ENCODE data around the gene B4GALT2. TPM values are rescaled to one million over a fixed set of nuclear protein-coding genes. Genes with fewer than 3 reads are reported as not detected.

B4GALT2 gene
- polyA plus RNA-seq, 6 donors from 2014 or later: 0.16 to 1.6 (median 0.37) TPM; not detected in 1

GRCh38 chr1:43937179-43937865 is 41.7 kb upstream of the B4GALT2 start:
- H3K27ac Mint-ChIP-seq: no peak overlapping the region
- no peaks in the 10 kb centered on the region for H3K9me3 Mint-ChIP-seq
- ATAC-seq (ENCODE audit: low read depth in 2 of 2) (no peak), DNase-seq (no peak)
- peak overlapping the region in 4 of 8 donors; percentile 24 to 82 (median 76) for H3K4me3 Mint-ChIP-seq
- H3K36me3 Mint-ChIP-seq: peaks cover 0 to 4% of the 10 kb centered on the region in 2 donors
- peaks cover 22 to 33% (median 22%) of the 10 kb centered on the region in 3 donors for H3K4me1 Mint-ChIP-seq
- peaks cover 12 to 40% (median 32%) of the 10 kb centered on the region in 3 donors for H3K27me3 Mint-ChIP-seq

GRCh38 chr1:43938383-43938782 is 40.6 kb upstream of the B4GALT2 start:
- Mint-ChIP-seq H3K4me3 (peak overlapping the region in 2 of 8 donors; percentile 1 to 53), H3K27me3 (peaks cover 6 to 29% (median 22%) of the 10 kb centered on the region in 3 donors), H3K4me1 (peaks cover 16 to 25% (median 24%) of the 10 kb centered on the region in 3 donors), H3K9me3 (no peaks in the 10 kb centered on the region), H3K36me3 (no peaks in the 10 kb centered on the region), H3K27ac (peak overlapping the region in 2 of 6 donors; percentile 38 to 67)
- DNase-seq (no peak), ATAC-seq (ENCODE audit: low read depth in 2 of 2) (no peak)

GRCh38 chr1:43938892-43939587 is 40.0 kb upstream of the B4GALT2 start:
- Mint-ChIP-seq H3K9me3 (no peaks in the 10 kb centered on the region), H3K36me3 (no peaks in the 10 kb centered on the region), H3K27ac (peak overlapping the region in 1 of 6 donors; percentile 67), H3K27me3 (peaks cover 3 to 23% (median 15%) of the 10 kb centered on the region in 3 donors), H3K4me1 (peaks cover 13 to 20% (median 17%) of the 10 kb centered on the region in 3 donors), H3K4me3 (peak overlapping the region in 1 of 8 donors; percentile 27)
- ATAC-seq (ENCODE audit: low read depth in 2 of 2): no peak
- DNase-seq: no peak

DNA sequence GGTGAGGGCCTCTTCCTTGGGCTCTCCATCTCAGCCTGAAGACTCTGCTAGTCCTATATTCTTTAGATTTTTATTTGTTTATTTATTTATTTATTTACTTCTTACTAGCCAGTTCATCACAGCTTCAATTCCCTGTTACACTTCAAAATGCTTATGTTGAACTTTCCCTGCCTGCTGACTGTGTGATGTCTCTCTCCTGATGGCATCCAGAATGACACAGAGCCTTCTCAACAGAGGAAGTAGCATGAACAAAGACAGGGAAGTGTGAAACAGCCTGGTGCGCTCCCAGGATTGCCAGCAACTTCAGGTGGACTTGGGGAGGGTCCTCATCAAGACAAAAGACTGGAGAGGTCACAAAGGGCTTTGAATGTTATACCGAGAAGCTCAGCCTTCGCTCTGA is 36.6 kb upstream of the B4GALT2 start:
- ATAC-seq (ENCODE audit: low read depth in 2 of 2): no peak
- no peak for DNase-seq
- H3K4me3 Mint-ChIP-seq: peak overlapping the region in 1 of 8 donors; percentile 54

DNA sequence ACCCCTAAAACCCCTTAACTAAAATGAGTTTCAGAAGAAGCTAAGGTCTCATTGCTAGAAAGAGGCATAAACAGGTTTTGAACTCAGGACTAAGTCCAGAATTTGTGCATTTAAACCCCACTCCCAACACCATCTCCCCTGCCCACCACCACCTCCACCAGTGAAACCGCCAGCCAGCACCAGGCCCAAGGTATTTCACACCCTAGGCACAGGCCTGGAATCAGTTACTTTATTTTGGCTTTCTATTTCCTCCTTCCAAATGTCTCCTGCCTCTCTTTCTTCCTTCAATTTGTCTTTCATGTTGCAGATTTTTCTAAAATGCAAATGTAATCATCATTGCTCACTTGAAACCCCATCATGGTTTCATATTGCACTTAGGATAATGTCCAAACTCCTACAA is 34.1 kb upstream of the B4GALT2 start:
- DNase-seq: no peak
- Mint-ChIP-seq H3K4me1 (peaks cover 34 to 40% (median 37%) of the 10 kb centered on the region in 3 donors), H3K9me3 (no peaks in the 10 kb centered on the region), H3K27ac (peak overlapping the region in 2 of 6 donors; percentile 12 to 69), H3K36me3 (no peaks in the 10 kb centered on the region), H3K27me3 (no peaks in the 10 kb centered on the region), H3K4me3 (peak overlapping the region; percentile 2 to 91 (median 56))
- no peak for ATAC-seq (ENCODE audit: low read depth in 2 of 2)

More for the DNA sequence above, 36.6 kb upstream of the B4GALT2 start:
- no peaks in the 10 kb centered on the region for H3K36me3 Mint-ChIP-seq
- no peaks in the 10 kb centered on the region for H3K9me3 Mint-ChIP-seq
- peak overlapping the region in 3 of 6 donors; percentile 33 to 69 (median 38) for H3K27ac Mint-ChIP-seq
- H3K27me3 Mint-ChIP-seq: no peaks in the 10 kb centered on the region
- peaks cover 21 to 29% (median 27%) of the 10 kb centered on the region in 3 donors for H3K4me1 Mint-ChIP-seq

DNA sequence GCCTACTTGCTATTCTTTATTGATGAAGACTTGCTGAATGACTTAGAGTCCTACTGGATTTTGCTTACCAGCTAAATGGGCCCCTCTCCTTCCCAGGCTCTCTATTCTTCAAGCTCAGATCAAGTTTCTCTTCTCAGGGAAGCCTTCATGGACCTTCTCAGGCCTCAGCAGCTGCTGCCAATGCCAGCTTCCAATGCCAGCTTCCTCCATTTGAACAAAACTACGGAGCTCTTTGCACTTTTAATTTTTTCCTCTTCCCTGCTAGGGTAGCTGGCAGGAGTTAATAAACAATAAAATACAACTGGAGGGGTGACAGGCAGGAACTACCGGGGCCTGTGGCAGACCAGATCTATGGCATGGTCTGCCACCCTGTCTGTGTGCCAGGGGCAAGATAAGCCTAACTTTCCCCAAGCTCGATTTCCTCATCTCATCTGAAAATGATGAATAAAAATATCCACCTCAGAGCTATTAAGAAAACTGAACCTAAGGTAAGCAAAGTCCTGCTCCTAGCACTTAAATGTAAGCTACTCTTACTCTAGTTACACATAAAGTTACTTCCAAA is 33.3 kb upstream of the B4GALT2 start:
- peak overlapping the region; percentile 91 to 97 (median 94) for H3K4me3 Mint-ChIP-seq
- H3K36me3 Mint-ChIP-seq: peaks cover 0 to 9% of the 10 kb centered on the region in 2 donors
- H3K27me3 Mint-ChIP-seq: no peaks in the 10 kb centered on the region
- peak overlapping the region; percentile 94 to 99 (median 96) for H3K27ac Mint-ChIP-seq
- no peak for DNase-seq
- H3K4me1 Mint-ChIP-seq: peaks cover 37 to 47% (median 39%) of the 10 kb centered on the region in 3 donors
- H3K9me3 Mint-ChIP-seq: no peaks in the 10 kb centered on the region
- ATAC-seq (ENCODE audit: low read depth in 2 of 2): no peak

- H3K4me3 Mint-ChIP-seq: peak within 1 kb of the TSS; percentile 91 to 97 (median 94)
- ATAC-seq (ENCODE audit: low read depth in 2 of 2) (peak; percentile 93 to 94), DNase-seq (peak; percentile 96)
- peaks cover 37 to 54% (median 39%) of the 10 kb centered on the region in 3 donors for H3K4me1 Mint-ChIP-seq
- no peaks in the 10 kb centered on the region for H3K9me3 Mint-ChIP-seq
- H3K36me3 Mint-ChIP-seq: peaks cover 0 to 9% of the 10 kb centered on the region in 2 donors
- H3K27ac Mint-ChIP-seq: peak within 1 kb of the TSS; percentile 94 to 99 (median 96)
- H3K27me3 Mint-ChIP-seq: no peaks in the 10 kb centered on the region
Measured at GRCh38 chr1:43946236-43947060, 32.6 kb upstream of the B4GALT2 start, which contains the start of gene IPO13. Gene IPO13 (plus strand): TSS chr1:43946950. CDS start chr1:43947601, 651 bp downstream.

DNA sequence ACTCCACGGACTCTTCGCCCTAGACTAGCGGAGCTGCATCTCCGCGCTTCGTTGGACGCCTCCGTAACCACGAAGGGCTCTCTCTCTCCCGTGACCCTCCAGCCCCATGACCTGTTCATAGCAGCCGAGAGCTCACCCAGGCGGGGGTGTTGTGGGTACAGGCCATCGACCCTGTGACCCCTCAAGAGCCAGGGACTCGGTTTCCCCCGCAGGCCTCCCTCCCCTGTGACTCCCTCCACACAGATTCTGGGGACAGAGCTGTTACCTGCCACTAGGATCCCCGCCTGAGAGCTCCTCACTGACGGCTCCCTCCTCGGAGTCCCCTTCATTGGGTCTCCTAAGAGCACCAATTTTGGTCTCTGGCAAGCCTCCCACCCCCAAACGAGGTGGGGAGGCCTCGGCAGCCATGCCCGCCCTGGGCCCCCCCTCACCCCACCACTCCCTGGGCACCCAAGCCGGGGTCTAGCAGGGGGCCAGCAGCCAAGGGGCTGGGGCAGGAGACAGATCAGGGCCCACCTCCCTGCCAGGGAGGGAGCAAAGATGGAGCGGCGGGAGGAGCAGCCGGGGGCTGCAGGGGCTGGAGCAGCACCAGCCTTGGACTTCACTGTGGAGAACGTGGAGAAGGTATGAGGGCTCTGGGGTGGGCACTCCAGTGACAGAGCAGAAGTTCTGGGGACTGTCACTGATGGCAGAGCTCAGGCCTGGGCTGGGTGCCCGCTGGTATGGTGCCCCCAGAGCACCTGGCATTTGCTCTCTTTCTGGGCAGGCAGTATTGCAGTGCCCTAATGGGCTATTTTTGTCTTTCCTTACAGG is 31.7 kb upstream of the B4GALT2 start:
- Mint-ChIP-seq H3K9me3 (no peaks in the 10 kb centered on the region), H3K27ac (peak overlapping the region; percentile 92 to 98 (median 95)), H3K4me1 (peaks cover 37 to 57% (median 39%) of the 10 kb centered on the region in 3 donors), H3K4me3 (peak overlapping the region; percentile 91 to 97 (median 94)), H3K36me3 (peaks cover 0 to 9% of the 10 kb centered on the region in 2 donors), H3K27me3 (no peaks in the 10 kb centered on the region)
- ATAC-seq (ENCODE audit: low read depth in 2 of 2) (peak; percentile 0 to 2), DNase-seq (no peak)

DNA sequence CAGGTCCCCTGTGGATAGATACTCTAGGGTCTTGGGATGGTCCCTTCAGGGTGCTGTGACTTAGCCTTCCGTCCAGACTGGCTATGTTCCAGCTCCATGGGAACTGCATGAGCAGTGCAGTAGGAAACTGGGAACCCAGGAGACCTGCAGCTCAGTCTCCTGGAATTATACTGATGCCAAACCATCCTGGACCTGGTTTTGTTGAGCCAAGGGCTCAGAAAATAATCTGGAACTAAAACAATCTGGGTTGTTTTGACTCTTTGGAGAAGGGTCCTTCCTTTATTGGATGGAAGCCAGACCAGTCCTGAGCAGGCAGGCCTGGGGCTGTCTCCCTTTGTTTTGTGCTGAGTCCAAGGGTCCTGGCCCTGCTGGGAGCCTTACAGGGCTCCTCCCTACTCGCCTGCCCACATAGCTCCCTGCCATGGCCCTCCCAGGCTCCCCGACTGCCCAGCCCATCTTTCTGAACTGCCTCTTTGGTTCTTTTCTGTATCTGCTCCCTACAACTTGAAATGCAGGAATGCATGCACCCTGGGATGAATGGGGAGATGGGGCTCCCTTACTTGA is 31.1 kb upstream of the B4GALT2 start:
- no peak for DNase-seq
- ATAC-seq (ENCODE audit: low read depth in 2 of 2): no peak
- Mint-ChIP-seq H3K4me1 (peaks cover 32 to 57% (median 39%) of the 10 kb centered on the region in 3 donors), H3K9me3 (no peaks in the 10 kb centered on the region), H3K4me3 (peak overlapping the region; percentile 84 to 95 (median 94)), H3K36me3 (peaks cover 0 to 9% of the 10 kb centered on the region in 2 donors), H3K27me3 (no peaks in the 10 kb centered on the region), H3K27ac (peak overlapping the region in 5 of 6 donors; percentile 36 to 95 (median 85))

- ATAC-seq (ENCODE audit: low read depth in 2 of 2) (no peak), DNase-seq (no peak)
- Mint-ChIP-seq H3K4me3 (peak overlapping the region in 3 of 8 donors; percentile 23 to 94 (median 54)), H3K36me3 (peaks cover 0 to 9% of the 10 kb centered on the region in 2 donors), H3K4me1 (peaks cover 29 to 54% (median 34%) of the 10 kb centered on the region in 3 donors), H3K27ac (no peak overlapping the region), H3K9me3 (no peaks in the 10 kb centered on the region), H3K27me3 (no peaks in the 10 kb centered on the region)
Measured at GRCh38 chr1:43949678-43950077, 29.3 kb upstream of the B4GALT2 start.

DNA sequence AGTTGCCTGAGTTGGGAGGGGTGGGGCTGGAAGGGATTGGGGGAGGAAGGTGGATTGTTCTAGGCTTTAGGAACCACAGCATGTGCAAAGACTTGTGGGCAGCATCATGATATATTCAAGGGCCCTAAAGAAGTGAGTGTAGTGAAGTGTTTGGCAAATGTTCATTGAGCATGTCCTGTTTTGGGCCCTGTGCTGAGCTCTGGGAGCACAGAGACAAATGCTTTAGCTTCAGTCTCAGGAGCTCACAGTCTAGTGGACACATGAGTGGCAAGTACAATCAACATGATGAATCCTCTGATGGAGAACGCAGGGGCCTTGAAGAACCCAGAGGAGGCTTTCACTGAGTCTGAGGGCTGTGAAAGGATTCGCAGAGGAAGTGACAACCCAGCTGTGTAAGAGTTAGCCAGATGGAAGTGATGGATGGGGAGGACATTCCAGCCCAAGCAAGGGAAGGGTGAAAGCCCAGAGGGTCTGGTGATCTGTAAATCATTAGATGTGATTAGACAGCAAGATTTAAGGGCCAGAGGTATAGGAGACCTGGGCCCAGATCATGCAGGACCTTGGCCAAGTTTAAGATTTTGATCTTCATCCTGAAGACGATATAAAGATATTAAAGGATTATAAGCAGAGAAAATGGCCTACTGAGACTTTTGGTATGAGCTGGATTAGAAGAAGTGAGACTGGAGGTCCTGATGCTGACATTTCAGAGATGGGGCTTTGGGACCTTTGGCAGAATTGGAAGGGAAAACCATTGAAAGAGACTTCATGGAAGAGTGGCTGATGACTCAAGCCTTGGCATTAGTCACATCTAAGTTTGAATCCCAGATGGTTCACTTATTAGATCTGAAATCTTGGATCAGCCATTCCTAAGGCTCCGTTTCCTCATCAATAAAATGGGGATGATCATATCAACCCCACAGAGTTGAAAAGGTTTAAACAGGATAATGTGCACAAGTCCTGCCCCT is 27.7 kb upstream of the B4GALT2 start:
- ATAC-seq (ENCODE audit: low read depth in 2 of 2): no peak
- no peaks in the 10 kb centered on the region for H3K27me3 Mint-ChIP-seq
- H3K27ac Mint-ChIP-seq: peak overlapping the region in 2 of 6 donors; percentile 18 to 71

More for the DNA sequence above, 27.7 kb upstream of the B4GALT2 start:
- DNase-seq: no peak
- Mint-ChIP-seq H3K36me3 (peaks cover 0 to 9% of the 10 kb centered on the region in 2 donors), H3K4me1 (peaks cover 16 to 46% (median 18%) of the 10 kb centered on the region in 3 donors), H3K4me3 (peak overlapping the region in 2 of 8 donors; percentile 26 to 76), H3K9me3 (no peaks in the 10 kb centered on the region)
